SK-N-MC (cell line): Measurements from ENCODE around the gene OR52I1.

Source experiments
- DNase-seq: peaks from one replicate; pipeline ENCODE4 v3.0.0-alpha.2; 2011; ENCODE audit warnings: low read depth, low spot score
- H3K27ac ChIP-seq: fragments of 200-600 bp; sonication (generic); 2 replicates; pipeline ENCODE4 v1.5.1; 2016; ENCODE audit warnings: mixed run types
- H3K36me3 ChIP-seq: fragments of 200-600 bp; sonication (generic); 2 replicates; pipeline ENCODE4 v1.6.1; 2017; ENCODE audit warnings: antibody characterized with exemption, low read length, mixed read lengths; ENCODE audit not compliant: insufficient read depth
- H3K4me3 ChIP-seq: fragments of 200-600 bp; sonication (generic); 2 replicates; pipeline ENCODE4 v1.5.1; 2016
- H3K9ac ChIP-seq: fragments of 200-600 bp; sonication (generic); 2 replicates; pipeline ENCODE4 v1.8.0; 2017; ENCODE audit warnings: mixed run types, mixed read lengths; ENCODE audit not compliant: insufficient read length
- H3K9me3 ChIP-seq: fragments of 200-600 bp; sonication (generic); 2 replicates; pipeline ENCODE4 v1.6.1; 2017; ENCODE audit warnings: low read depth, mild to moderate bottlenecking, antibody characterized with exemption, low read length, moderate library complexity, mixed read lengths
- EZH2 ChIP-seq: fragments of 200-600 bp; sonication (generic); IDR thresholded peaks from one replicate; pipeline ENCODE4 v1.6.1; 2017; ENCODE audit warnings: antibody characterized with exemption
- FOXP2 ChIP-seq: optimal IDR thresholded peaks from 2 replicates; pipeline ENCODE3; 2011; ENCODE audit warnings: mild to moderate bottlenecking, moderate library complexity; ENCODE audit not compliant: insufficient read depth; ENCODE audit errors: extremely low read length, control extremely low read depth
- POLR2AphosphoS5 ChIP-seq: IDR thresholded peaks from 2 replicates; pipeline ENCODE4 v1.6.1; 2012; ENCODE audit warnings: mild to moderate bottlenecking, low read depth, low read length, borderline replicate concordance

Gene OR52I1

DNA sequence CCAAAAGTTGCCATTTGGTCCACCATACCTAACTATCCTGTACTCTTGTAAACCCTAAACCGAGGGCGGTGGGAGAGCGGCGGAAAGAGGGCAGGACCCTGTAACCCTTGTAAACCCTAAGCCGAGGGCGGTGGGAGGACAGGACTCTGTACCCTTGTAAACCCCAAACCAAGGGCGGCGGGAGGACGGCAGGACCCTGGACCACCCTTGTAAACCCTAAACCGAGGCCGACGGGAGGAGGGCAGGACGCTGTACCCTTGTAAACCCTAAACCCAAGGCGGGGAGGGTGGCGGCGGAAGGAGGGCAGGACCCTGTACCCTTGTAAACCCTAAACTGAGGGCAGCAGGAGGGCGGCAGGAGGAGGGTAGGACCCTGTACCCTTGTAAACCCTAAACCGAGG lies 24.8 kb upstream of the OR52I1 start:
- TF ChIP-seq POLR2AphosphoS5 = no peak
- no peaks in the 10 kb centered on the region for H3K36me3 ChIP-seq
- no peak overlapping the region for H3K27ac ChIP-seq
- H3K9ac ChIP-seq = no peak overlapping the region
- no peak overlapping the region for H3K4me3 ChIP-seq
- DNase-seq = no peak
- no peaks in the 10 kb centered on the region for H3K9me3 ChIP-seq

DNA sequence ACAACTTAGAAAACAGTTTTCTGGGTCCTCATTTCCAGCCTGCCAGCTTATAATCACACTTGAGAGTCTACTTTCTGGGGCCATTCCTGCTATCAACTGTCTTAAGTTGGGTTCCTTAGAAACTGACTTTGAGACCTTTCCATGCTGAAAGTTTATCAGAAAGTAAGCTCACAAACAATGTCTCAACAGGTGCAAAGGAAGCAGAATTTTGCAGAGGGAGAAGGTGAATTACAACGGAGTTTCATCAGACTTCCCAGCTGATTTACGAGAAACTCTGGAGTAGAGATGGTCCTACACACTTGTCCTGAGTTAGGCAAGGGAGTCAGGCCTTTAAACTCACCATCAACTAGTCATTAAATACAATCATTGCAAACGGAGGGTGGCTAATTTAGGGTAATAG lies 17.0 kb upstream of the OR52I1 start:
- Histone ChIP-seq H3K9me3 (no peaks in the 10 kb centered on the region), H3K36me3 (no peaks in the 10 kb centered on the region), H3K4me3 (no peak overlapping the region), H3K9ac (no peak overlapping the region), H3K27ac (no peak overlapping the region)
- TF ChIP-seq EZH2 = no peak
- no peak for TF ChIP-seq FOXP2
- TF ChIP-seq POLR2AphosphoS5 = no peak
- DNase-seq = no peak

DNA sequence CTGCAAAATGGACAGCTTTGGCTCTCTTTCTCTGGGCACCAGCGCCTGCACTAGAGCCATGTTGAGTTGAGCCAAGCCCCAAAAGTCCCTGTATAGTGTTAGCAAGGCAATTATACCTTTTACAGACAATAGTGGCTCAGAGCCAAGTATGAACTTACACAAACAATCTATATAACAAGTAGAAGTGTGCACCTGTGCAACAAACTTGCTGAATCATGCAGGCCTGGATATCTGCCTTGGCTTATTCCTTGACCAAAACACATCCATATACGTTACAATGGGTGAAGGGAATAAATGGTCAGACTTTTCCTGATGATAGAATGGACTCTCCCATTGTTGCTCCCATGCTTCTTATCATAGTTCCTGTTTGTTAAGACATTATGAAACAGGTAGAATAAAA lies 16.1 kb upstream of the OR52I1 start:
- Histone ChIP-seq H3K36me3 (no peaks in the 10 kb centered on the region), H3K9me3 (no peaks in the 10 kb centered on the region), H3K4me3 (no peak overlapping the region), H3K27ac (no peak overlapping the region), H3K9ac (no peak overlapping the region)
- no peak for DNase-seq
- TF ChIP-seq EZH2 (no peak), POLR2AphosphoS5 (no peak), FOXP2 (no peak)

DNA sequence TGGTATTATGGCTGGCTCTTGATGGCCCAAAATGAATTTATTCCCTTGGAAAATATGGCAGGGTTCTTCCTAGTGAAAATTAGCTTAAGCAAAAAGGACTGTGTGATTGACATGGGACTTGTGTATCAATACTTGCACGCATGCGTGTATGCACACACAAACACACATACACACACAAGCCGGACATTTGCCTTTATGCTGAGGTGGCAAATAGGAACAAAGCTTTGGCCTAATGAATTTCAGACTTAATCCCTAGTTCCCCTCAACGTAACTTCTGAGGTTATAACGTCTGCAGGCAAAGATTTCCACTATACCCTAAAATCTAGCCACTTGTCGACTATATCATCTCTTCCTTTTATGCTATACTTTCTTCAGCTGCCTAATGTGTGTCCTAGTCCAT lies 15.2 kb upstream of the OR52I1 start:
- no peaks in the 10 kb centered on the region for H3K9me3 ChIP-seq
- no peak overlapping the region for H3K4me3 ChIP-seq
- TF ChIP-seq FOXP2 (no peak), EZH2 (no peak), POLR2AphosphoS5 (no peak)
- no peak for DNase-seq
- no peak overlapping the region for H3K9ac ChIP-seq
- no peaks in the 10 kb centered on the region for H3K36me3 ChIP-seq
- no peak overlapping the region for H3K27ac ChIP-seq

DNA sequence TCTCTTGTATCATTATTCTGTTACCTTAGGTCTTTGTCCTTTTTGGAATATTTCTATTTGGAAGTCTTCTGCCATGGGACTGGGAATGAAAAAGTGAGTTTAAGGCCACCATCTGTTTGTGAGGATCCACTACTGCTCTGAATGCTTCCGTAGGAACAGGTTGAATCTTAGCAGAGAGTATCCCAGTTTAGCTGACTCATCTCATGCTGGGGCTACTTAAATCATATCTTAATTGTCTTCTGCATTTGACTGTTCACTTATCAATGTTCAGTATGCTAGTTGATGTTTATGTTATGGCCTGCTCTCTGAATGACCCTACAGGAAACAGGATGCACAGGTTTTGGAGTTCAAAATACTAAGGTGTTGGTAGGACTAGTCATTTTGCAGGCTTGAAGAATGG lies 13.7 kb upstream of the OR52I1 start:
- DNase-seq = no peak
- H3K9ac ChIP-seq = no peak overlapping the region
- no peak overlapping the region for H3K4me3 ChIP-seq
- no peaks in the 10 kb centered on the region for H3K9me3 ChIP-seq
- TF ChIP-seq EZH2 = no peak
- TF ChIP-seq POLR2AphosphoS5 = no peak
- TF ChIP-seq FOXP2 = no peak
- H3K36me3 ChIP-seq = no peaks in the 10 kb centered on the region
- H3K27ac ChIP-seq = no peak overlapping the region

DNA sequence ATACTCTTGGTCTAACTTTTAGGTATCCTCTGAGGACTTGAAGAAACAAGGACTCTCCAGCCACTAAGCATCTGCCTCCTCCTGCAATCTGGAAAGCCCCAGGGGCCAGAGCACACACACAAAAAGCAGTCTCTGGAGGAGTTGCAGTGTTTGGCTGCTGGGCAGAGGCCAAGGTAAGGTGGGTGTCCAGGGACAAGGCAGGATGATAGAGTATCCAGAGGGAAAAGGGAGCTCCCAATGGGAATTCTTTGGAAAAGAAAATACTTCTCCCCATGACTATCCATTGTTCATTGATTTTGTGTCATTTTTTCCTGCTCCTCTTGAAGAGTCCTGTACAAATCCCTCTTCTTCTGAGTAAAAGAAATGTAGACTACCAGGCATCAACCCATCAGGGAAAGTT lies 12.4 kb upstream of the OR52I1 start, which contains the start of gene OR52I2:
TSS of gene OR52I2 (plus strand) at position 301 of the 400 bp plus-strand sequence.
- no peak for DNase-seq
- no peaks in the 10 kb centered on the region for H3K9me3 ChIP-seq
- no peak within 1 kb of the TSS for H3K27ac ChIP-seq
- no peak within 1 kb of the TSS for H3K9ac ChIP-seq
- no peak within 1 kb of the TSS for H3K4me3 ChIP-seq
- no peaks in the 10 kb centered on the region for H3K36me3 ChIP-seq
- TF ChIP-seq EZH2 = no peak

DNA sequence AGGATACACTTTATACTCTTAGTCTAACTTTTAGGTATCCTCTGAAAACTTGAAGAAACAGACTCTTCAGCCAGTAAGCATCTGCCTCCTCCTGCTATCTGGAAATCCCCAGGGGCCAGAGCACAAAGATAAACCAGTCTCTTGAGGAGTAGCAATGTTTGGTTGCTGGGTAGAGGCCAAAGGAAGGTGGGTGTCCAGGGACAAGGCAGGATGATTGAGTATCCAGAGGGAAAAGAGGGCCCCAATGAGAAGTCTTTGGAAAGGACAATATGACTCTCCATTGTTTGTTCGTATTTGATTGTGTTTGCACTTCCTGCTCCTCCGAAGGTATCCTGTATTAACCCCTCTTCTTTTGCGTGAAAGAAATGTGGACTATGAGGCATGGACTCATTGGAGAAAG lies 4.8 kb upstream of the OR52I1 start:
- H3K9me3 ChIP-seq = no peaks in the 10 kb centered on the region
- no peak overlapping the region for H3K9ac ChIP-seq
- H3K27ac ChIP-seq = no peak overlapping the region
- DNase-seq = no peak
- TF ChIP-seq EZH2 = no peak
- H3K4me3 ChIP-seq = no peak overlapping the region
- H3K36me3 ChIP-seq = no peaks in the 10 kb centered on the region

DNA sequence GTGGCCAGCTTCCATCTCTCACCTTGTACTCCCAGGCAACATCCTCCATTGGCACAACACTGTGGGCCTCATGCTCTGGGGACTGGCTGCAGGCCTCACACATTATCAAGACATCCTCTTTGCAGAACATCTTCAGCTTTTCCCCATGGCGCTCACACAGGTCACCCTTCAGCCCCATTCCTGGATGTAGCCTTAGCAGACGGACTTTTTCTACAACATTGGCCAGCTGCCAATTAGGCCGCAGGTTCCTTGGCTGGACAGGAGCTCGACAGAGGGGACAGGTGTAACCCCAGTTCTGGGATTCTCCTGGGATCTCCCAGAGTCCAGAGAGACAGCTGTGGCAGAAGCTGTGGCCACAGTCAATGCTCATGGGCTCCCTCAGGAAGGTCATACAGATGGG lies 11.2 kb downstream of the OR52I1 start:
- TF ChIP-seq POLR2AphosphoS5 (no peak), EZH2 (no peak), FOXP2 (no peak)
- no peak for DNase-seq
- Histone ChIP-seq H3K4me3 (no peak overlapping the region), H3K9ac (no peak overlapping the region), H3K27ac (no peak overlapping the region), H3K36me3 (no peaks in the 10 kb centered on the region; the same call in 1 of the 2 replicates), H3K9me3 (no peaks in the 10 kb centered on the region)

DNA sequence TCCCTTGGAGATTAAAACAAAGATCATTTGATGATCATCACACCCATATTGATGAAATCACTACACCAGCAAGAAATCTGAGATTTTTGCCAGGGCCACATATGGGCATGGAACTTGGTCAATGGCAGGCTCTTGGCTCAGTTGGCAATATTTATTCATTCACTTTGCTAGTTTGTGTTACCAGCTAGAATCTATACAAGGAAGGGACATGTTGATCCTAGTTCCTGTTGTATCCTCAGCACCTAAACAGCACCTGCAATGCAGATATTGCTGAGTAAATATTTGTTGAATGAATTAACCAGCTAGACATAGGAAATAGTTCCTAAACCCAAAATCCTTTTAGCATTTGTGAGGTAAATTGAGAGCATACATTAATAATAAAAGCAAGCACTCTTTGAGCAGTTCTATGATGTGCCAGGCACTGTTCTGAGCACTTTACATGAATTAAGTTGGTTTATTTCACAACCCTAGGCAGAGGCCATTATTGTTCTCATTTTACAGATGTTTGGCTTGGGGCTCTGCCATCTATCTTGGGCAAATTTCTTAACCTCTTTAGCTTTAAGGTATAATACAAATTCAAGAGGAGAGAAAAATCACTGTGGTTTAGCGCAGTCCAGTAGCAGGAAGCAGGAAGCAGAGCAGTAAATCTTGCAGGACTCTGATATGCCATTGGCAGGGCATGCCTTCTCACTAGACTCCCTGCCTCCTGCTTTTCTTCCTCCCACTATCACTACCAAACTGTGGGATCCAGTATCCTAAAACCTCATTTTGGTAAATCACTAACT lies 12.6 kb downstream of the OR52I1 start:
- Histone ChIP-seq H3K9me3 (no peaks in the 10 kb centered on the region), H3K9ac (no peak overlapping the region), H3K4me3 (peak overlapping the region; percentile 93), H3K36me3 (no peaks in the 10 kb centered on the region), H3K27ac (no peak overlapping the region)
- no peak for DNase-seq
- no peak for TF ChIP-seq POLR2AphosphoS5
- no peak for TF ChIP-seq FOXP2
- TF ChIP-seq EZH2 = no peak
